ENCODE measurements around the gene MPC1.
"Not testable (repeated sequence)": the region's sequence is repeated elsewhere in the genome, so short reads cannot be mapped to it uniquely, and the experiment has no call there.

The MPC1 gene

DNA sequence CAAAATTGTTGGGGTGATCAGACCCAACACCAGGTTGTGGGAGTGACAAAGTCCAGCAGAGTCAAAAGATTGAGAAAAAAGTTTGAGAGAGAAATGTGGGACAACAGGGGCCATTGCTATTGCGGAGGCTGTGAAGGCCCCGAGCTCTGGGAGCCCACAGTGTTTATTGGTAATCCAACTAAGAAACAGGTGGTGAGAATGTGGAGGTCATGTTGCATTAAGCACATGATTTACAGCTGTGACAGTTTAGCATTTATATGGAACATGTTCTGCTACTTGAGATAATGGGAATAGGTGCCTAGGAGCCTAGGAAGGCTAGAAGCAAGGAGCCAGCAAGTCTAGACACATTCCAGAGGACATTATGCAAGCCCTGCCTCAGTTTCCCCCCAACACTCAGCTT lies 37.8 kb downstream of the MPC1 start:
- not testable (repeated sequence) for DNase-seq (ENCODE audit: low read depth)

DNA sequence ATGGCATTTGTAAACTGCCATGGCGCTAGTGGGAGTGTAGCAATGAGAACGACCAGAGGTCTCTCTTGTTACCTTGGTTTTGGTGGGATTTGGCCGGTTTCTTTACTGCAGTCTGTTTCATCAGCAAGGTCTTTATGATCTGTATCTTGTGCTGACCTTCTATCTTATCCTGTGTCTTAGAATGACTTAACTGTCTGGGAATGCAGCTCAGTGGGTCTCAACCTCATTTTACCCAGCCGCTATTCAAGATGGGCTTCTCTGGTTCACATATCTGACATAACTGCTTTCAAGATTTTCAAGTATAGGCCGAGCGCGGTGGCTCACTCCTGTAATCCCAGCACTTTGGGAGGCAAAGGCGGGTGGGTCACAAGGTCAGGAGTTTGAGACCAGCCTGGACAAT lies 38.5 kb downstream of the MPC1 start:
- DNase-seq (ENCODE audit: low read depth): no peak

DNA sequence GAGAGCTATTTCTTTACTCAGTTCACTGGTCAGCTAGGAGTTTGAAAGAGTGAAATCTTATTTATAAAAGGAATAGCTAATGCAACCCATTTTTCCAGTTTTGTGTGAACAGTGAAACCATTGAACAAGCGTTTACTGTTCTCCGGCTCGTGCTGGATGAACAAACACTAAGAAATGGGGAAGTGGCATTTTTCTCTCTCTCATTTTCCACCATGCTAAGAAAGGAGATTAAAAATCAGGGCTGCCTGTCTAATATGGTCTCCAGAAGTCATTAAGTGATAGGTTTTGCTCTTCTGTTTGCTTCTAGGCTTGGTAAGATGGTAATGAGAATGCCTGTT lies 39.6 kb downstream of the MPC1 start:
- DNase-seq (ENCODE audit: low read depth): no peak

DNA sequence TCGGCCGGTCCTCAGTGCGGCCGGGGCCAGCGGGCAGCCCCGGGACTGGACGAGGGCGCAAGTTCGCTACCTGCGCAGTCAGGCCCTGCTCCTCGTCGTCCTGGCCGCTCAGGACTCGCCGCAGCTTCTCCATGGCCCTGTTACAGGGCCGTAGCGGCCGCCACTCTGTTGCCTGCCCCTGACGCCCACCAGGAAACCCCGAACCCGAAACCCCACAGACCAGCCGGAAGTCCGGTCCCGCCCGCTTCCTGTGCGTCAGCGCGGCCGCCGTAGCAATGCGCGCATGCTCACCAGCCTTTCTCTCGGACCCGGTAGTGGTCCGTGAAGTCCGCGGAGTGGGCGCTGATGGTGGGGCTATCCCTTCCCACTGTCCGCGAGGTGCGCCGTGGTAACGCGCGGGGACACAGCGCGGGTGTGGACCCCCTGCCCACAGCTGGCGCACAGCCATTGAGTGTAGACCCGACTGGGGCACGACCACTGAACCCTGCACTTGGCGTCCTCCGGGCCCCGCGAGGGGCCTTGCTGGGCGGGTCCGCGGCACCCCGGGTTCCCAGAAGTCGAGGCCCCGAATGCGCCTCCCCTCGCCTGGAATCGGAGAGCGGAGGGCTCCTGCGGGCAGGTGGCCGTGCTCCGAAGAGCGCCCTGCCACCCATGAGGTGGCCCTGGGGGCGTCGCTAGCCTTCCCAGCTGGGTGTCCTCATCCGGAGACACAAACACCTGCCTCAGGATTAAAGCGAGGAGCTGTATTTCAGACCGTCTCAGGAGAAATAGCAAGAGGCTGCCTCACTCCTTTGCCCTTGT lies 40.2 kb downstream of the MPC1 start, which contains the start of gene SFT2D1:
Gene SFT2D1 (minus strand): TSS at position 197 of the 801 bp plus-strand sequence. CDS start 64 bp downstream, at position 133.
- DNase-seq (ENCODE audit: low read depth): peak; percentile 60

DNA sequence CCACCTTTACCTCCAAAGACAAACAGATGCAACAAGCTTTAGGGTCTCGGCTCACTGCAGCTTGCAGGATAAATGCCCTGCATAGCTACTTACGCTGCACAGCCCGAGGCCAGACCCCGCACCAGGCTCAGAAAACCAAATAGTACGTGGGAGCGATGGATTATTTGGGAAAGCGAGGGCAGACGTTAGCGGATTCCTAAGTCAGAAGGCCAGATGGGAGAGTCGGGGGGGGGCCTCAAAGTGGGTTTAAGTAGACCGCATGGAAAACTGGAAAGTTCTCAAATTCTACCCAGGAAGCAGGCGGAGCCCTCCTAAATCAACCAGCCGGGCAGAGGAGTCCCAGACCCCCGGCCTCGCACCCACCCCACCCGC lies 40.8 kb downstream of the MPC1 start:
- no peak for DNase-seq (ENCODE audit: low read depth)

DNA sequence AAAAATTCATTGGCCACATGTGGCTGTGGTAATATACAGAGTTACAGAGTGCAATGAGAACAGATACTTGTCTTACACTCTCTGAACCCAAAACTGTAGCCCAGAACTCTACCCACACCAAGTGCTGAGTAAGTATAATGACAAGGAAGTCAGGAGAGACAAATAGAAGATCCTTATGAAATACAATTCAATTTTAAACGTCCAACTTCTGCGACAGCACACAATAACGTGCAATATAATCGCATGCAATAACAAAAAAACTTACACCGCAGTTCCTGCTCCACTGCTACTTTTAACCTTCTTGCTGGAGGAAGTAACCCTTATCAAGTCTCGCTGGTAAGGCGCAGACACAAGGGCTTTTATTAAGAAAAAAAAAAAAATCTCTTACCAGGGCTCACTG lies 41.3 kb downstream of the MPC1 start:
- no peak for DNase-seq (ENCODE audit: low read depth)

DNA sequence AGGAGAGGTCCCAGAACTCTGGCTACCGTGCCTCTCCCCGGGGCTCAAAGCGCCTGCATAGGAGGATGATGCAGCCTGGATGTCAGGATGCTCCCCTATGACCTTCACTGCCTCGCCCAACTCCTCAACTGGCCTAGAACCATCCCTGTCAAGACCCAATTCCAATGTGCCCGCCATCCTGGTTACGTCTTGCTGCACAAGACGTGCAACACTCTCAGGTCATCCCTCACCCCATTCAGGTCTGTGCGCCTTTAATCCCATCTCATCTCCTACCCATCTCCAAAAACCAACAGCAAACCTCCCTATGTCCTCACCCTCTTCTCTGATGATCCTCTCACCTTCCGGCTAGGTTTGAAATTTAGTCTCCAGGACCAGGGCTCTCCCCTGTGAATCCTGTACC lies 43.9 kb downstream of the MPC1 start:
- DNase-seq (ENCODE audit: low read depth): no peak

DNA sequence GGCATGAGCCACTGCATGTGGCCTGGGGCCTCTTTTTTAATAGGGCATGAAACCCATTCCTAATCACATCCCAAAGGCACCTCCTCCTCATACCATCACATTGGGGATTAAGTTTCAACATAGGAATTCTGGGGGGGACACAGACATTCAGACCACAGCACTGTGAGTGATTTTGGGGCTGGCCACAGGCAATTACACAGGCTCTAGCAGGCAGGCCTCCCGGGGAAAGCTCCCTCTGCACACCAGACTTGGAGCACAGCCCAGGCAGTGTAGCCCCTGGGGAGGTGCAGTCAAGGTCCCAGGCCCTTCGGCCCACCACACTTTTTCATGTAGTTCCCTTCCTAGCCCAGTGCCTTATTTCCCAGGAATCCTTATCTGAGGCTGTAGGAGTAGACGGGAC lies 45.9 kb downstream of the MPC1 start:
- no peak for DNase-seq (ENCODE audit: low read depth)

DNA sequence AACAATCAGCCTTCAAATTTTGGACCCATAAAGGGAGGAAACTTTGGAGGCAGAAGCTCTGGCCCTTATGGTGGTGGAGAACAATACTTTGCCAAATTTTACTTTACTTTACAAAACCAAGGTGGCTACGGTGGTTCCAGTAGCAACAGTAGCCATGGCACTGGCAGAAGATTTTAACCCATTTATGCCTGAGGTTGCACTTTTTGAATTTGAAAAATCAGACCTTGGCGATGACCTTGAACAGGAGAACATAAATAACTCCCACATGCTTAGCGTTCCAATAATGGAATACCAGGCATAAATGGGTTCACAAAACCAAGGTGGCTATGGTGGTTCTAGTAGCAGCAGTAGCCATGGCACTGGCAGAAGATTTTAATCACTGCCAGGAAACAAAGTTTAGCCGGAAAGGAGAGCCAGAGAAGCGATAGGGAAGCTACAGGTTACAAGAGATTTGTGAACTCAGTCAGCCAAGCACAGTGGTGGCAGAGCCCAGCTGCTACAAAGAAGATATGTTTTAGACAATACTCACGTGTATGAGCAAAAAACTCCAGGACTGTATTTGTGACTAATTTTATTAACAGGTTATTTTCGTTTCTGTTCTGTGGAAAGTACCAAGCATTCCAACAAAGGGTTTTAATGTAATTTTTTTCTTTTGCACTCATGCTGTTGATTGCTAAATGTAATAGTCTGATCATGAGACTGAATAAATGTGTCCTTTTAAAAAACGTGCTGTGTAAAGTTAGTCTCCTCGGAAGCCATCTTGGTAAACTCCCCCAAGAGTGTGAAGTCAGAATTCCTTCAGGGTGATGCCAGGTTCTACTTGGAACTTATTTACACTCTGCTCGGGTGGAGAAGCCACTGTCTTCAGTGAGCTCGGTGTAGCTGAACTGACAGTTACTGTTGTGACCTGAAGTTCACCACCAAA lies 47.1 kb downstream of the MPC1 start:
- DNase-seq (ENCODE audit: low read depth): no peak

DNA sequence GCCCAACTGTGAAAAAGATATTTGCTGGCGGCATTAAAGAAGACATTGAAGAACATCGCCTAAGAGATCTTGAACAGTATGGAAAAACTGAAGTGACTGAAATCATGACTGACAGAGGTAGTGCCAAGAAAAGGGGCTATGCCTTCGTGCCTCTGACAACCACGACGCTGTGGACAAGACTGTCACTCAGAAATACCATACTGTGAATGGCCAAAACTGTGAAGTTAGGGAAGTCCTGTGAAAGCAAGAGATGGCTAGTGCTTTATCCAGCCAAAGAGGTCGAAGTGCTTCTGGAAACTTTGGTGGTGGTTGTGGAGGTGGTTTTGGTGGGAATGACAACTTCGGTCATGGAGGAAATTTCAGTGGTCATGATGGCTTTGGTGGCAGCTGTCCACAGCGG lies 47.9 kb downstream of the MPC1 start:
- no peak for DNase-seq (ENCODE audit: low read depth)

DNA sequence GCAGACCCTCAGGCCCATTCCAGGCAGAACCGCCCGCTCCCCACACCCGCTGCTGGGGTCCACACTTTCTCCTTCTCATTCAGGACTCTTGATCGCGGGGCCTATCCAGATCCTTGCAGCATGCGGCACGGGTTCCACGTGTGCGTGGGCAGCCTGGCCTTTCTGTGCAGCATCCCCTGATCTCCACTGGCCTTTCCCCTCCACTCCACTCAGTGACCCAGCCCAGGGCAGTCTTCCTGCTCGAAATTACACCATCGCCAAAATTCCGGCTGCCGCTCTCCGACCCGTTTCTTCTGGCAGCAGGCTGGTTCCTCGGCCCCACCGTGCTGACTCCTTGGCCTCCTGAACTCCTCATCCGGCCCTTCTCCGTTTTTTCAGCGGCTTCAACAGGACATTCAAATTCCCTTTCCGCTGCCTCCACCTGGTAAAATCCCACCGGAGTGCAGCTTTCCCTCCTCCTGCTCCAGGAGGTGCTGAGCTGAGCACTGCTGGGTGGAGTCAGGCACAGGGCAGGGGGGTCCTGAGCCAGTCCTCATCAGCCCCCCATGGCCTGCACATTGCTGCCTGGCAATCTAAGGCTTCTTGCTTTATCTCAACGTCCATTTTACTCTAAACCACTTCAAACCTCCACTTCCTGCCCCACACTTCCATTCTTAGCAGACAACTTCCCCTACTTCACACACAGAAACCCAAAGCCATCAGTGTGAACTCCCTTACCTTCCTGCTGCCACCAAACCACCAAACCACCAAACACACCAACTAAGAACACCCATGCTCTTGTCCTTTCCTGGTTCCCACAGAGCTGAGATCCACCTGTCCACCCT lies 49.4 kb downstream of the MPC1 start:
- DNase-seq (ENCODE audit: low read depth): no peak

DNA sequence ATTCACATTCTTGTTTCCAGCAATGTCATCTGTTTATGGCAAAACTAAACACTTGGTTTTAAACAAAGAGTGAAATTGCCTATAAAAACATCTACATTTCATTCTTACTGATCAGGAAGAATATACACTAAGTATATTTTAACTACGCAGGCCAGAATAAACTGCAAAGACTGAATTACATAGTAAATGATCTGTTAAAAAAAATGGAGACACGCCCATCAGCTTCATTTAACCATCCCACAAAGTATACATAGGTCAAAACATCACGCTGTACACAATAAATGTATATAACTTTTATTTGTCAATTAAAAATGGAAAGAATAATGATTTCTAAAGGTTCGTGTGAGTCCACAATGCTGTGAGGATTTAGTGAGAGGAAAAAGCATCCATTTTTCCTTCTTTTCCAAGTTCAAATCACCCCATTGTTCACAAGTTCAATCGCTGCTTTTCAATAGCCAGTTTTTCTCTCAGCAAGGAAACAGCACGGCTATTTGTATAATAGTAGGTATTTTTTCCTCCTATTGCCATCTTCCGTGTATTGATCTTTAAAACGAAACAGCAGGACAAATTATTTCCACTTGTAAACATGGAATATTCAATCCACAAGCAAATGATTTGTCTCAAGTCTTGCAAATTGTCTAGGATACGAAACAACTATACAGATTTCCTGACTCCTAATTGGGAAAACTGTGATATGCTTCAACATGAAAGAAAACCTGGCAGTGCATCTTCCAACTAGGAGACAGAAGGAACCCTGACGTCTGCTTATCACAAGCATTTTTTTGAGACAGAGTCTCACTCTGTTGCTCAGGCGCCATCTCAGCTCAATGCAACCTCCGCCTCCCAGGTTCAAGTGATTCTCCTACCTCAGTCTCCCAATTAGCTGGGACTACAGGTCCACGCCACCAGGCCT lies 51.0 kb downstream of the MPC1 start:
- no peak for DNase-seq (ENCODE audit: low read depth)

DNA sequence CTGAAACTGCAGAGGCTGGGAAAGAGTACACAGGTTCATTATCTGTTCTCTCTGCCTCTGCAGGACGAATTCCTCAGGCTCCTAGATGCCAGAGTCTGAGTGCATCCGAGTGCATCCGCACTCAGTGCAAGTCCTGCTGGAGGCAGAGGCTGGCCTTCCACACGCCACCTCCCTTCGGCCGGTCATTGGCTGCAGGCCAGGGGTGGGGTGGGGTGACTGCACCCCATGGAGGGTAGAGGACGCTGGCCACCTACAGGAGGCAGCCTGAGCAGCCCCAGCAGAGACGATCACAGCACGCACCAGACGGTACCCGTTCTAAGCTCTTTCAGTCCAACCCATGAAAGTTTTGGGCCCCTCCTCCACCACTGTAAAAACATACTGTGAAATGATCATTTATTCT lies 52.1 kb downstream of the MPC1 start:
- no peak for DNase-seq (ENCODE audit: low read depth)

DNA sequence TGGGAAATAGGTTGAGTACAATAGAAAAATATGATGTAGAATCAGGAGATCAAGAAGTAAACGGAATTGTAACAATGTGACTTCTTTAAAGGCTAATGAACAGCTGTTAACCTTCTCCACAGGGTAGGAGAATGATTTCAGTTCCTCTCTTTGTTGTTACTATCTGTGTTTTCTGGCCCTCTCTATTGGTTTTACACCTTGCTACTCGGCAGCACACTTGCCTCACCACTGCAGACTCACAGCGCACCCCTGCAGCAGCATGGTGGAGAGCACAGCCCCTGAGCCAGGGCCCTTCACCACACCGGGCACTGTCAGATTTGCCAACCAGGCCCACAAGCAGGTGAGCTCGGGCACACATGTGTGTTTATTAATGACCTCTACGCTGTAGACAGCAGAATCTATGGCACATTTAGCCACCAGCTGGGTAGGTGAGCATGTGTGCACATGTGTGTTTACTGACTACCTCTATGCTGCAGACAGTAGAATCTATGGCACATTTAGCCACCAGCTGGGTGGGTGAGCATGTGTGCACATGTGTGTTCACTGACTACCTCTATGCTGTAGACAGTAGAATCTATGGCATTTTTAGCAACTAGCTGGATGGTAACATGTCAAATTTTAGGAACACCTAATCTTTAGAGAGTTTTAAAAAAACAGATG lies 57.2 kb downstream of the MPC1 start:
- no peak for DNase-seq (ENCODE audit: low read depth)

DNA sequence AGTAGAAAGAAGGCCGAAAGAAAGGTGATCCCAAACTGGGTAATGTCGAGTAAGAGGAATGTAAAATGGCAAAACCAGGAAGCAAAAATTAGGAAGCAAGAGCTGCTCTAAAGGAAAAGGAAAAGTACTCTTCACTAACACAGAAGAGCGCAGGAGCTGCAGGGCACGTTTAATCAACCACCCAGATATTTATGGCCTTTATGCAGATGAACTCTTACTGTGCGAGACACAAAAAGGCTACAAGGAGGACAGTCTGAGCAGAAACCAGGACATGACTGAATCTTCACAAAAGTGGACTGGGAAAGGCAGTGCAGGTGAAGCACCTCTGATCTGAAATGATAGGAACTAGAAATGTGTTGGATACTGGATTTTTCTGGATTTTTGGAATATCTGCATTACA lies 59.3 kb downstream of the MPC1 start:
- no peak for DNase-seq (ENCODE audit: low read depth)

DNA sequence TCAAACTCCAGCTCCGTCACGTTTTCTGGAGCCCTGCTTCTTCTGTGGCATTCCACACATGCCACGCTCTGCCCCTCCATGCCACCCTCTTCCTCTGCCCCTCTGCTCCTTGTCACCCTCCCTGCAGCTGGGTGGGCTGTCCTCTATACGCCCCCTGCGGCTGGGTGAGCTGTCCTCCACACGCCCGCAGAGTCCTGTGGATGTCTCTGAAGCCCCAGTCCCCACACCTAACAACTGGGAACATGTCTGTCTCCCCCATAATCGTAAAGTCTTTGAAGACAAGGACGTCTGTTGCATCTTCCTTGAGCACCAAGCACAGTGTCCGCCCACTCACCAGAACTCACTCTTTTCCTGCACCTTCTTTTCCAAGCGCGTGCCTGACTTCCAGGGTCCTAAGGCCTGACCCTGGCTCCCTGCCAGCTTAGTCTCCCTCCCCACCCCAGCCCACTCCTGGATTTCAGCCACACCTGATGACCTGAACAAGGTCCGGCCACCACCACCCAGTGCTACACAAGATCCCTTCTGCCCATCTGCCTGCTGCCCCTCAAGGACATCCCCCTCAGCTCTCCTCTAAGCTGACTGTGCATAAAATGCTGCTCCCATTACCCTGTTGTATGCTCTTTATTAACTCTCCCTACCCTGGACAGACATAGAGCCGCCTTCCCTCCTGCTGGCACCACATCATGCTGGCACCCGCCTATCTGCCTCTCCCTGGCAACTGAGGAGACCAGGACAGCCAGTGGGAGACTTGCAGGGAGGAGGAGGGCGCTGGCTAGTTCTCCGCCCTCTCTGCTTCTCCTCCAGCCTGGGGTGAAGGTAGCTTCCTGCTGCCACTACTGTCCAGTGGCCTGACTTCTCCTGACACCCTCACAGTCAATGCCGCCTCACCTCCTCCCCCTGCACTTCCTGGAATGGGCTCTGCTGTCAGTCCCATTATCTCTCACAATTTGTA lies 63.8 kb downstream of the MPC1 start:
- DNase-seq (ENCODE audit: low read depth): no peak

DNA sequence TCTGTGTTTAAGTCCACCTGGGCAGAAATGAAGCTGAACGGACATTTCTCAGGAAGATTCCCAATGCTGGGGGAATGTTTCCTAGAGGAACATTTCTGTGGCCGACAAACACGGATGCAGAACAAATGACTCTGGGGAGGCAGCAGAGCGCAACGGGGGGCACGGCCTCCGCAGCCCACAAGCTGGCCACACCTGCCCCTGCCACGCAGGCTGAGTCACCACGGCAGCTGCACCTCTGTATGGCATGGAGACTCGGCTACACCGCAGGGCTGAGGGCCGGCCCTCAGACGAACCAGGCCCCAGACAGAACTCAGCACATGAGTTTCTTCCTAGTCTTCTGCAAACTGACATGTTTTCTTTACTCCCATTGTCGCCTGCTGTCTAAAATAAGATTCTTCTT lies 64.5 kb downstream of the MPC1 start:
- no peak for DNase-seq (ENCODE audit: low read depth)

DNA sequence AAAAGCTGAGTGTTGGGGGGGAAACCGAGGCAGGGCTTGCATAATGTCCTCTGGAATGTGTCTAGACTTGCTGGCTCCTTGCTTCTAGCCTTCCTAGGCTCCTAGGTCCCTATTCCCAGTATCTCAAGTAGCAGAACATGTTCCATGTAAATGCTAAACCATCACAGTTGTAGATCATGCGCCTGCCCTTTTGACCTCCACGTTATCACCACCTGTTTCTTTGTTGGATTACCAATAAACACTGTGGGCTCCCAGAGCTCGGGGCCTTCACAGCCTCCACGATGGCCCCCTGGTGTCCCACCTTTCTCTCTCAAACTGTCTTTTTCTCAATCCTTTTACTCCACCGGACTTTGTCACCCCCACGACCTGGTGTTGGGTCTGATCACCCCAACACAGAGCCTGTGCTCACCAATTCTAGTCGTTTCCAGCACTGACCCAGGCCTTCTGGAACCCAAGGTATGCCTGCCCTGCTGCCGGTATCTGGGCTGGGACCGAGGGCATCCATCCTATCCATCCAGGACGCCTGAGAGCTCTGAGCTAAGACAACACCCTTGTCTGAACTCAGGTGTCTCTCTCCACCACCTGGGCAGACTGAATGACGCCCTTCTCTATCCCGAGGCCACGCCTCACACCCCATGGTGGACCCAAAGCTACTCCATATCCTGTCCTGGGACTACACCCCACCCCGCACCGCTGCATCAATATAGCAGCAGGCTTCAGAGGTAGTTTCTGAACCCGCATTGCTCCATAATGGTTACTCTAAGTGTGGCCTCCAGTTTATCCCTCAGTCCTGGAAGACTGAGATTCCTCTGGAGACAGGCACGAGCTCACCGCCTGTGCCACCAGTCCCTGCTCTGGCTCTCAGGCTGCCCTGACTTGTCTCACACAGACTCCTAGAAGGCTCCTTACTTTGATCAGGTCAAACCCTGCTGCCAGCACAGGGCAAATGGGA lies 65.2 kb downstream of the MPC1 start:
- no peak for DNase-seq (ENCODE audit: low read depth)

DNA sequence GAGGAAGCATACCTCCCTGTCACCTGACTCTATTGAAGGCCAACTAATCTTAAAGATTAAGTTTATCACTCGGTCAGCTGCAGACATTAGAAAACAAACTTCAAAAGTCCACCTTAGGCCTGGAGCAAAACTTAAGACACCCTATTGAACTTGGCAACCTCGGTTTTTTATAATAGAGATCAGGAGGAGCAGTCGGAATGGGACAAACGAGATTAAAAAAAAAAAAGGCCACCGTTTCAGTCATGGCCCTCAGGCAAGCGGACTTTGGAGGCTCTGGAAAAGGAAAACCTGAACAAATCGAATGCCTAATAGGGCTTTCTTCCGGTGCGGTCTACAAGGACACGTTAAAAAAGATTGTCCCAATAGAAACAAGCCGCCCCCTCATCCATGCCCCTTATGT lies 67.3 kb downstream of the MPC1 start:
- DNase-seq (ENCODE audit: low read depth): no peak

Data from stimulated activated CD4-positive, alpha-beta T cell treated with anti-CD3 and anti-CD28 coated beads, Interleukin-2, amount 100 ng/mL, for 4 hours (primary cell).